Muscle layer of duodenum (tissue), 2 donors: Measurements from ENCODE around the gene PLEKHM3.

ENCODE experiments used
- H3K27ac ChIP-seq: one replicate; pipeline ENCODE4 v1.7.0; 2013; ENCODE audit warnings: mild to moderate bottlenecking, low read length
- H3K27me3 ChIP-seq: one replicate; pipeline ENCODE4 v1.7.0; 2013; ENCODE audit warnings: low read depth, mild to moderate bottlenecking, control low read depth, low read length
- H3K36me3 ChIP-seq, 2 donors: one replicate each; pipeline ENCODE4 v1.7.0; 2013; ENCODE audit warnings: low read length in 2 of 2, control low read depth in 1 of 2, mild to moderate bottlenecking in 1 of 2; ENCODE audit not compliant: insufficient read depth in 2 of 2, control insufficient read depth in 1 of 2
- H3K4me1 ChIP-seq, 2 donors: one replicate each; pipeline ENCODE4 v1.7.0; 2013; ENCODE audit warnings: low read length in 2 of 2, mild to moderate bottlenecking in 2 of 2, control low read depth in 1 of 2, moderate library complexity in 1 of 2; ENCODE audit not compliant: insufficient read depth in 2 of 2, control insufficient read depth in 1 of 2
- H3K4me3 ChIP-seq, 2 donors: one replicate each; pipeline ENCODE4 v1.7.0; 2013; ENCODE audit warnings: low read length in 2 of 2, low read depth in 1 of 2, mild to moderate bottlenecking in 1 of 2
- H3K9me3 ChIP-seq, 2 donors: one replicate each; pipeline ENCODE4 v1.7.0; 2013; ENCODE audit warnings: low read length in 2 of 2, control low read depth in 1 of 2, mild to moderate bottlenecking in 1 of 2; ENCODE audit not compliant: control insufficient read depth in 1 of 2
- donor health status: healthy.

PLEKHM3 gene

DNA sequence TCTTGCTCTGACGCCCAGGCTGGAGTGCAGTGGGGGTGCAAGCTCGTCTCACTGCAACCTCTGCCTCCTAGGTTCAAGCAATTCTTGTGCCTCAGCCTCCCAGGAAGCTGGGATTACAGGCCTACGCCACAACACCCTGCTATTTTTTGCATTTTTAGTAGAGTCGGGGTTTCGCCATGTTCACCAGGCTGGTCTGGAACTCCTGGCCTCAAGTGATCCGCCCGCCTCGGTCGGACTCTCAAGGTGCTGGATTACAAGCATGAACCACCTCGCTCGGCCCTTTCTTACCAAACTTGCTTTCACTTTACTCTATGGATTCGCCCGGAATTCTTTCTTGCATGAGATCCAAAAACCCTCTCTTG lies 252.5 kb downstream of the PLEKHM3 start:
- Histone ChIP-seq H3K36me3 (no peaks in the 10 kb centered on the region), H3K4me1 (peaks cover 0 to 10% of the 10 kb centered on the region in 2 donors), H3K27me3 (no peaks in the 10 kb centered on the region), H3K27ac (no peak overlapping the region), H3K4me3 (no peak overlapping the region), H3K9me3 (no peaks in the 10 kb centered on the region)

DNA sequence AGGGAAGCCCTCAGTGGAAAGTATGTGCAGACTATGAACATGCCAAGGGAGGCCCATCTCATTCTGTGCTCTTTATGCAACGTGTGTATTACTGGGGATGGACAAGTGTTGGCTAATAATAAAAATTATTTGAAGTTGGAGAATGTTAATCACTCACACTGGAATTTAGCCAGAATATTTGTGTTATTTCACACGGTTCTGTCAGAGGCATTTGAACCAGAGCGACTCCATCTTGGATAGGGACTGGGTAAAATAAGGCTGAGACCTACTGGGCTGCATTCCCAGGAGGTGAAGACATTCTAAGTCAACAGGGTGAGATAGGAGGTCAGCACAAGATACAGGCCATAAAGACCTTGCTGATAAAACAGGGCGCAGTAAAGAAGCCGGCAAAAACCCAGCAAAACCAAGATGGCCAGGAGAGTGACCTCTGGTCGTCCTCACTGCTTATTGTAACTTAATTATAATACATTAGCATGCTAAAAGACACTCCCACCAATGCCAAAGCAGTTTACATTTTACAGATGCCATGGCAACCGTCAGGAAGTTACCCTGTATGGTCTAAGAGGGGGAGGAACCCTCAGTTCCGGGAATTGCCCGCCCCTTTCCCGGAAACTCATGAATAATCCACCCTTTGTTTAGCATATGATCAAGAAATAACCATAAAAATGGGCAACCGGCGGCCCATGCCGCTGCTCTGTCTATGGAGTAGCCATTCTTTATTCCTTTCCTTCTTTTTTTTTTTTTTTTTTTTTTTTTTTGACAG lies 253.1 kb downstream of the PLEKHM3 start:
- H3K27ac ChIP-seq, result no peak overlapping the region

DNA sequence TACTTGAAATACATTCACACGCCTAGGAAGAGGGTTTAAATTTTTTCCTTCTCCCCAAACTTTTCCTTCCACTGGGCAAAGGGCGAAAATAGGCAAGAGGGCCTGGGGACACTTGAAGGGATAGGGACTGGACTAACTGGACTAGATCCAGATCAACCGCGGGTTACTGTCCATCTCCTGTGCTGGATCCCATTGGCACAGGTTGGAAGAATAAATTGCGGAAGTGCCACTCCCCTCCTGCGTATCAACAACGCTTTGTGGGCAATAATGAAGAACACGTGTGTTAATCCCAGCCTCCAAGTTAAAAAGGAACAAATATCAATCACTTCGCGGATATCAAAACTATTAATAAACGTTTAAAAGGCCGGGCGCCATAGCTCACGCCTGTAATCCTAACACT lies 253.9 kb downstream of the PLEKHM3 start:
- H3K4me1 ChIP-seq, result peaks cover 0 to 23% of the 10 kb centered on the region in 2 donors
- peak overlapping the region in 1 of 2 donors; percentile 96 for H3K4me3 ChIP-seq
- peaks cover 0 to 6% of the 10 kb centered on the region in 2 donors for H3K36me3 ChIP-seq
- H3K9me3 ChIP-seq, result no peaks in the 10 kb centered on the region
- H3K27me3 ChIP-seq, result no peaks in the 10 kb centered on the region
- no peak overlapping the region for H3K27ac ChIP-seq

More for the DNA sequence above, 253.1 kb downstream of the PLEKHM3 start:
- peaks cover 0 to 2% of the 10 kb centered on the region in 2 donors for H3K36me3 ChIP-seq
- peaks cover 0 to 16% of the 10 kb centered on the region in 2 donors for H3K4me1 ChIP-seq
- H3K4me3 ChIP-seq, result no peak overlapping the region
- H3K27me3 ChIP-seq, result no peaks in the 10 kb centered on the region
- no peaks in the 10 kb centered on the region for H3K9me3 ChIP-seq
